CD14-positive monocyte (primary cell): ENCODE measurements around the gene GNAS-AS1. TPM values are rescaled to one million over a fixed set of nuclear protein-coding genes. Genes with fewer than 3 reads are reported as not detected.

Experiments
- DNase-seq, 3 donors: peaks; one replicate each; pipeline ENCODE4 v3.0.0-alpha.2; 2011 to 2022
- H2AFZ ChIP-seq: 2 replicates; pipeline ENCODE4 v1.6.0; 2012; ENCODE audit warnings: mild to moderate bottlenecking, low read depth, low read length, inconsistent platforms; ENCODE audit not compliant: insufficient read depth, poor library complexity, severe bottlenecking
- H3K27ac ChIP-seq, 2 donors: 1 replicate in 1 of 2; 2 replicates in 1 of 2; pipeline ENCODE4 v1.5.1; 2012 to 2013; ENCODE audit warnings: low read length in 2 of 2, control low read depth in 1 of 2, inconsistent platforms in 1 of 2, low read depth in 1 of 2, mild to moderate bottlenecking in 1 of 2
- H3K27me3 ChIP-seq, 2 donors: one replicate each; pipeline versions ENCODE4 v1.6.0 to v1.6.1; 2011 to 2013; ENCODE audit warnings: low read length in 2 of 2; ENCODE audit not compliant: control insufficient read depth in 2 of 2, insufficient read depth in 2 of 2
- H3K36me3 ChIP-seq, 2 donors: replicated peaks in 1 of 2; 1 replicate in 1 of 2; 2 replicates in 1 of 2; pipeline versions ENCODE4 v1.5.1 to v1.6.1; 2012 to 2013; ENCODE audit warnings: low read length in 2 of 2, control low read depth in 1 of 2, inconsistent platforms in 1 of 2, mild to moderate bottlenecking in 1 of 2; ENCODE audit not compliant: insufficient read depth in 2 of 2, control insufficient read depth in 1 of 2
- H3K4me1 ChIP-seq, 2 donors: 1 replicate in 1 of 2; 2 replicates in 1 of 2; pipeline versions ENCODE4 v1.5.1 to v1.6.1; 2012 to 2013; ENCODE audit warnings: low read length in 2 of 2, control low read depth in 1 of 2, inconsistent platforms in 1 of 2, mild to moderate bottlenecking in 1 of 2, moderate library complexity in 1 of 2; ENCODE audit not compliant: insufficient read depth in 2 of 2, control insufficient read depth in 1 of 2
- H3K4me2 ChIP-seq: replicated peaks from 2 replicates; pipeline ENCODE3; 2012; ENCODE audit warnings: low read length, moderate library complexity, mild to moderate bottlenecking; ENCODE audit not compliant: poor library complexity, severe bottlenecking; ENCODE audit errors: extremely low read depth
- H3K4me3 ChIP-seq, 3 experiments: fragments of 200-600 bp in 1 of 3; sonication (generic) in 1 of 3; replicated peaks in 1 of 3; 1 replicate in 2 of 3; 2 replicates in 1 of 3; pipeline ENCODE4 v1.5.1; 2011 to 2013; ENCODE audit warnings: low read length in 3 of 3, mild to moderate bottlenecking in 3 of 3, control low read depth in 2 of 3, low read depth in 2 of 3, inconsistent platforms in 1 of 3, moderate library complexity in 1 of 3
- H3K79me2 ChIP-seq: 2 replicates; pipeline ENCODE4 v1.6.0; 2012; ENCODE audit warnings: mild to moderate bottlenecking, control low read depth, inconsistent platforms, low read length, moderate library complexity; ENCODE audit not compliant: insufficient read depth
- H3K9ac ChIP-seq: 2 replicates; pipeline ENCODE4 v1.6.0; 2017; ENCODE audit warnings: low read length, mild to moderate bottlenecking; ENCODE audit not compliant: insufficient read depth, poor library complexity, severe bottlenecking
- H3K9me3 ChIP-seq, 2 donors: replicated peaks in 1 of 2; 1 replicate in 1 of 2; 2 replicates in 1 of 2; pipeline versions ENCODE4 v1.5.1 to v1.6.1; 2012 to 2013; ENCODE audit warnings: low read length in 2 of 2, control low read depth in 1 of 2; ENCODE audit not compliant: control insufficient read depth in 1 of 2, insufficient read depth in 1 of 2
- H4K20me1 ChIP-seq: 2 replicates; pipeline ENCODE4 v1.6.0; 2012; ENCODE audit warnings: mild to moderate bottlenecking, low read length, control low read depth, moderate library complexity; ENCODE audit not compliant: insufficient read depth
- H3K27ac Mint-ChIP-seq, 7 donors: one replicate each; pipeline ENCODE4 v1.8.0; 2020; ENCODE audit warnings: mild to moderate bottlenecking in 7 of 7, mixed read lengths in 7 of 7, moderate library complexity in 6 of 7, inconsistent platforms in 2 of 7
- H3K27me3 Mint-ChIP-seq, 3 donors: one replicate each; pipeline ENCODE4 v1.8.0; 2021 to 2022; ENCODE audit warnings: low read depth in 3 of 3, mild to moderate bottlenecking in 3 of 3, mixed read lengths in 3 of 3, moderate library complexity in 3 of 3, inconsistent platforms in 1 of 3
- H3K36me3 Mint-ChIP-seq, 2 donors: one replicate each; pipeline ENCODE4 v1.8.0; 2020; ENCODE audit warnings: mixed read lengths in 2 of 2, inconsistent platforms in 1 of 2, mild to moderate bottlenecking in 1 of 2
- H3K4me1 Mint-ChIP-seq: one replicate; pipeline ENCODE4 v1.8.0; 2020; ENCODE audit warnings: mild to moderate bottlenecking, mixed read lengths
- H3K4me3 Mint-ChIP-seq, 2 donors: one replicate each; pipeline ENCODE4 v1.8.0; 2020; ENCODE audit warnings: mild to moderate bottlenecking in 2 of 2, mixed read lengths in 2 of 2, moderate library complexity in 1 of 2
- H3K9me3 Mint-ChIP-seq, 7 donors: one replicate each; pipeline ENCODE4 v1.8.0; 2020 to 2022; ENCODE audit warnings: mixed read lengths in 7 of 7, mild to moderate bottlenecking in 6 of 7, moderate library complexity in 6 of 7, inconsistent platforms in 2 of 7
- CTCF ChIP-seq: fragments of 200-600 bp; IDR thresholded peaks from one replicate; pipeline ENCODE4 v1.8.0; 2022; ENCODE audit warnings: antibody characterized with exemption, mild to moderate bottlenecking
- WGBS: methylation state at CpG from one replicate; pipeline ENCODE4 v1.1.5; 2013; ENCODE audit warnings: missing lambda C conversion rate; ENCODE audit not compliant: insufficient coverage; 5-methylcytosine and 5-hydroxymethylcytosine counted together
- intact Hi-C, 2 donors: fragments of 100-400 bp; cut with micrococcal nuclease; formaldehyde crosslinking; loops; one replicate each; pipeline versions ENCODE4 v1.15.0 to v1.15.1; 2023
- polyA plus RNA-seq, 3 donors: library from polyadenylated mRNA; depleted of rRNA in 1 of 3; unstranded in 2 of 3; stranded (reverse) in 1 of 3; fragments of 300-500 nt in 2 of 3; fragments of >200 nt in 1 of 3; fragmentation: Illumina TruSeq in 2 of 3; gene quantifications; 1 replicate in 2 of 3; 2 replicates in 1 of 3; pipeline ENCODE4 v1.2.3, GENCODE V29; 2012 to 2021

GNAS-AS1 gene
- polyA plus RNA-seq, 3 donors: not detected

- Histone ChIP-seq H3K9ac (no peak overlapping the region), H3K4me1 (no peaks in the 10 kb centered on the region), H3K9me3 (no peaks in the 10 kb centered on the region), H2AFZ (no peak overlapping the region), H3K4me2 (no peak overlapping the region), H3K79me2 (no peaks in the 10 kb centered on the region), H4K20me1 (no peaks in the 10 kb centered on the region), H3K27ac (no peak overlapping the region), H3K36me3 (no peaks in the 10 kb centered on the region), H3K4me3 (no peak overlapping the region), H3K27me3 (peaks cover 0 to 8% of the 10 kb centered on the region in 2 donors)
- no peak for DNase-seq
- Mint-ChIP-seq H3K9me3 (no peaks in the 10 kb centered on the region), H3K4me1 (no peaks in the 10 kb centered on the region), H3K36me3 (no peaks in the 10 kb centered on the region), H3K4me3 (no peak overlapping the region), H3K27ac (no peak overlapping the region), H3K27me3 (peaks cover 19 to 35% (median 22%) of the 10 kb centered on the region in 3 donors)
- intact Hi-C loops: loop anchor here in 1 of 2 donors (2.0 kb wide), 1 partner anchor 33 kb away; no protein-coding TSS in a partner anchor
- WGBS: 83% methylated on average over 3 of the region's 18 CpGs
- no peak for TF ChIP-seq CTCF
These were observed 47.2 kb downstream of the GNAS-AS1 start for GRCh38 chr20:58803533-58803932.

GRCh38 chr20:58802061-58802460 lies 48.6 kb downstream of the GNAS-AS1 start:
- WGBS: 98% methylated on average over 5 of the region's 11 CpGs
- Histone ChIP-seq H3K9ac (no peak overlapping the region), H4K20me1 (no peaks in the 10 kb centered on the region), H3K4me2 (no peak overlapping the region), H3K4me1 (no peaks in the 10 kb centered on the region), H3K4me3 (no peak overlapping the region), H2AFZ (no peak overlapping the region), H3K36me3 (no peaks in the 10 kb centered on the region), H3K27me3 (peaks cover 0 to 8% of the 10 kb centered on the region in 2 donors), H3K9me3 (no peaks in the 10 kb centered on the region), H3K79me2 (no peaks in the 10 kb centered on the region), H3K27ac (no peak overlapping the region)
- no peak overlapping the region for H3K4me3 Mint-ChIP-seq
- no peaks in the 10 kb centered on the region for H3K4me1 Mint-ChIP-seq
- no peak for DNase-seq
- no peaks in the 10 kb centered on the region for H3K9me3 Mint-ChIP-seq
- H3K36me3 Mint-ChIP-seq: no peaks in the 10 kb centered on the region
- H3K27ac Mint-ChIP-seq: no peak overlapping the region
- peaks cover 21 to 41% (median 21%) of the 10 kb centered on the region in 3 donors for H3K27me3 Mint-ChIP-seq
- TF ChIP-seq CTCF: no peak
- intact Hi-C loops: loop anchor here in 1 of 2 donors (2.0 kb wide), 1 partner anchor 31 kb away; no protein-coding TSS in a partner anchor
